ENCODE data around the gene FNTB. TPM values are rescaled to one million over a fixed set of nuclear protein-coding genes. Genes with fewer than 3 reads are reported as not detected.

FNTB gene
- total and polyA plus RNA-seq, 2 of the 8 experiments (the other 6 are each of a cell fraction or from before 2014, with no cell fraction given), result 16.0 to 20.7 TPM

DNA sequence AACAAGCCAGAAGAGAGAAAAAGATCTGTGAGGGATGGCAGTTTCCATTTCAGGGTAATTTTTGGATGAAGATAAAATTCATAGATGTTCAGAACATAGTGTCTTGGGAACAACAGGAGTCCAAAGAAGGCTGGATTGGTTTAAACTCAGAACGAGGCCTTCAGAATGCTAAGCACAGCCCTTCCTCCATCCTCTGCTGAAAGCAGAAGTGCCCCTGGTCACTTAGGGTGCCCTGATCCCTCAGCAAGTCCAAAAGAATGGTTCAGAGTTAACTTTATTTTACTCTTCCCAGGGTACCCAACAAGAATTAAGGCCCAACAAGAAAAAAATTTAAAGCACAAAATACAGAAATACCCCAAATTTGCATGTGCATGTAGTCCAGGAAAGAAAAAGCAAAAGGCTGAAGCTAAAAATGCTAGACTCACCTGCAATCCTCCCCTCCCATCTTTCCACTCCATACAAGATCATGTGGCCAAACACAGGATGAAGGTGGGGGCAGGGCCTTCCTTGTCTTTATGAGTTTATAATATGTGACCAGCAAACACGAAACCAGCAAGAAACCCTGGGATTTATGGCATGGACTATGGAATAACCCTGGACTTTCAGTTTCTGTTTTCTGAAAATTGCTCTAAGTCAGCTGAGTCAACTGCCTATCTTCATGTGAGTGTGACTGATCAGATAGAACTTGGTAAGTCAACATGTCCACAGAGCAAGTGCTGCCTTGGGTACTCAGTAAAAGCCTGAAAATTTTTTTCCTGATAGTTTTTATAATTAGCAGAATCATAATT lies 94.5 kb downstream of the FNTB start (continued):
- TF ChIP-seq JUND (IDR thresholded peaks at IDR 0.05; ENCODE audit: low read length), result no peak
